Astrocyte (in vitro differentiated cells and primary cell): ENCODE measurements around the gene PLD4. TPM values are rescaled to one million over a fixed set of nuclear protein-coding genes. Genes with fewer than 3 reads are reported as not detected.

ENCODE experiments used
- DNase-seq: peaks from one replicate; pipeline ENCODE4 v3.0.0-alpha.2; 2010; ENCODE audit warnings: low read depth
- FAIRE-seq: peaks from 2 replicates; lab custom pipeline; 2011; peaks lifted over from hg19 to GRCh38; lab: Jason Lieb, UNC
- H2AFZ ChIP-seq: 2 replicates; pipeline ENCODE4 v1.6.0; 2012; ENCODE audit warnings: low read depth, low read length, inconsistent platforms
- H3K27ac ChIP-seq: 2 replicates; pipeline ENCODE4 v1.5.1; 2011; ENCODE audit warnings: low read depth, low read length, inconsistent platforms
- H3K27me3 ChIP-seq: 2 replicates; pipeline ENCODE4 v1.6.0; 2011; ENCODE audit warnings: low read length, inconsistent platforms; ENCODE audit not compliant: insufficient read depth
- H3K36me3 ChIP-seq: 2 replicates; pipeline ENCODE4 v1.5.1; 2011; ENCODE audit warnings: low read length, inconsistent platforms; ENCODE audit not compliant: insufficient read depth
- H3K4me1 ChIP-seq: 2 replicates; pipeline ENCODE4 v1.5.1; 2011; ENCODE audit warnings: low read length, inconsistent platforms; ENCODE audit not compliant: insufficient read depth
- H3K4me2 ChIP-seq: 2 replicates; pipeline ENCODE4 v1.6.0; 2012; ENCODE audit warnings: low read length, inconsistent platforms
- H3K4me3 ChIP-seq: 2 replicates; pipeline ENCODE4 v1.5.1; 2011; ENCODE audit warnings: low read depth, mild to moderate bottlenecking, low read length, inconsistent platforms; ENCODE audit not compliant: insufficient read depth
- H3K79me2 ChIP-seq: 2 replicates; pipeline ENCODE4 v1.6.0; 2012; ENCODE audit warnings: mild to moderate bottlenecking, low read length, inconsistent platforms; ENCODE audit not compliant: insufficient read depth
- H3K9ac ChIP-seq: 2 replicates; pipeline ENCODE4 v1.6.0; 2012; ENCODE audit warnings: mild to moderate bottlenecking, low read length, inconsistent platforms
- H3K9me3 ChIP-seq: 2 replicates; pipeline ENCODE4 v1.5.1; 2012; ENCODE audit warnings: low read depth, mild to moderate bottlenecking, low read length, inconsistent platforms; ENCODE audit not compliant: insufficient read depth
- H4K20me1 ChIP-seq: 2 replicates; pipeline ENCODE4 v1.6.0; 2012; ENCODE audit warnings: low read length, inconsistent platforms; ENCODE audit not compliant: insufficient read depth
- H3K27ac Mint-ChIP-seq: one replicate; pipeline ENCODE4 v1.8.0; 2021; ENCODE audit warnings: mild to moderate bottlenecking, mixed read lengths; ENCODE audit not compliant: unreplicated experiment
- H3K27me3 Mint-ChIP-seq: one replicate; pipeline ENCODE4 v1.8.0; 2021; ENCODE audit warnings: low read depth, mixed read lengths; ENCODE audit not compliant: unreplicated experiment
- H3K36me3 Mint-ChIP-seq: one replicate; pipeline ENCODE4 v1.8.0; 2021; ENCODE audit warnings: low read depth, mixed read lengths; ENCODE audit not compliant: unreplicated experiment
- H3K4me1 Mint-ChIP-seq: one replicate; pipeline ENCODE4 v1.8.0; 2021; ENCODE audit warnings: low read depth, mixed read lengths; ENCODE audit not compliant: unreplicated experiment
- H3K4me3 Mint-ChIP-seq: one replicate; pipeline ENCODE4 v1.8.0; 2021; ENCODE audit warnings: mild to moderate bottlenecking, moderate library complexity, mixed read lengths; ENCODE audit not compliant: unreplicated experiment
- H3K9me3 Mint-ChIP-seq: one replicate; pipeline ENCODE4 v1.8.0; 2021; ENCODE audit warnings: mild to moderate bottlenecking, mixed read lengths; ENCODE audit not compliant: unreplicated experiment
- EZH2 ChIP-seq: IDR thresholded peaks from 2 replicates; pipeline ENCODE4 v1.6.1; 2012; ENCODE audit warnings: mild to moderate bottlenecking, low read length, inconsistent platforms; ENCODE audit not compliant: insufficient read depth
- total RNA-seq: library from RNA; stranded (reverse); gene quantifications from 2 replicates; pipeline ENCODE4 v1.2.1, GENCODE V29; 2021
- TF ChIP-seq, protein P1 (sequence below): IDR thresholded peaks from 2 replicates; pipeline ENCODE4 v1.5.1; 2011; ENCODE audit warnings: low read depth, mild to moderate bottlenecking, inconsistent platforms, low read length, moderate library complexity; ENCODE audit not compliant: insufficient read depth

PLD4 gene
- total RNA-seq, 1 donor from 2014 or later = 0.14 TPM

DNA sequence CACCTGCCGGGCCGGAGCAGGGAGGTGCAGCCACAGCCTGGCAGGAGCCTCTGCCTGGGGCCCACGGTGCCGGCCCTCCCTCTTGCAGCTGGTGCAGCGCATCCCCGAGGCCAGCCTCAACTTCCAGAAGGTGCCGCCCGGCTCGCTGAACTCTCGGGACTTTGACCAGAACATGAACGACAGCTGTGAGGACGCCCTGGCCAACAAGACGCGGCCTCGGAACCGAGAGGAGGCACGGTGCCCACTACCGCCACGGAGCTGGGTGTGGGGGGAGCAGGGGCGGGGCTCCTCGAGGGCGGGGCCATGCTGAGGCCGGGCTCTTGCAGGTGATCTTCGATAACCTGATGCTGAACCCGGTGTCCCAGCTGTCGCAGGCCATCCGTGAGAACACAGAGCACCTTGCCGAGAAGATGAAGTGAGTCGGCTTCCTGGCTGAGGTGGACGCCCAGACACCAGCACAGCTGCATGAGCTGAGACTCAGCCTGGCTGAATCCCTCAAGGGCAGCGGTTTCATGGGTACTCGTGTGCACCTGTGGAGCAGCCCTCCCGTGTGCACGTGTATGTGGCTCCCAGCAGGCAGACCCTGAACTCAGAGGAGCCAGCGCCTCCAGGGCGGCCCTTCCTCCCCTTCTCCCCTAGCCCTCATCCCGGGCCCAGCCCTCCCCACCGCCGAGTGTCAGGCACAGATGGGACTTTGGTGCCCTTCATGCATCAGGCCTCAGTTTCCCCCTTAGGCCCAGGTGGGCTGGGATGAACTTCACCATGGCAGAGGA, 31.1 kb upstream of the PLD4 start:
- H3K36me3 ChIP-seq = no peaks in the 10 kb centered on the region
- H3K9me3 ChIP-seq = no peaks in the 10 kb centered on the region
- no peaks in the 10 kb centered on the region for H3K4me1 ChIP-seq
- no peak overlapping the region for H3K27ac ChIP-seq
- TF ChIP-seq, protein P1, sequence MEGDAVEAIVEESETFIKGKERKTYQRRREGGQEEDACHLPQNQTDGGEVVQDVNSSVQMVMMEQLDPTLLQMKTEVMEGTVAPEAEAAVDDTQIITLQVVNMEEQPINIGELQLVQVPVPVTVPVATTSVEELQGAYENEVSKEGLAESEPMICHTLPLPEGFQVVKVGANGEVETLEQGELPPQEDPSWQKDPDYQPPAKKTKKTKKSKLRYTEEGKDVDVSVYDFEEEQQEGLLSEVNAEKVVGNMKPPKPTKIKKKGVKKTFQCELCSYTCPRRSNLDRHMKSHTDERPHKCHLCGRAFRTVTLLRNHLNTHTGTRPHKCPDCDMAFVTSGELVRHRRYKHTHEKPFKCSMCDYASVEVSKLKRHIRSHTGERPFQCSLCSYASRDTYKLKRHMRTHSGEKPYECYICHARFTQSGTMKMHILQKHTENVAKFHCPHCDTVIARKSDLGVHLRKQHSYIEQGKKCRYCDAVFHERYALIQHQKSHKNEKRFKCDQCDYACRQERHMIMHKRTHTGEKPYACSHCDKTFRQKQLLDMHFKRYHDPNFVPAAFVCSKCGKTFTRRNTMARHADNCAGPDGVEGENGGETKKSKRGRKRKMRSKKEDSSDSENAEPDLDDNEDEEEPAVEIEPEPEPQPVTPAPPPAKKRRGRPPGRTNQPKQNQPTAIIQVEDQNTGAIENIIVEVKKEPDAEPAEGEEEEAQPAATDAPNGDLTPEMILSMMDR = no peak
- no peak for TF ChIP-seq EZH2
- no peak overlapping the region for H3K4me2 ChIP-seq
- H3K9me3 Mint-ChIP-seq = no peaks in the 10 kb centered on the region
- no peaks in the 10 kb centered on the region for H3K4me1 Mint-ChIP-seq
- H3K79me2 ChIP-seq = no peaks in the 10 kb centered on the region
- no peaks in the 10 kb centered on the region for H3K27me3 Mint-ChIP-seq
- H3K27me3 ChIP-seq = no peaks in the 10 kb centered on the region
- H2AFZ ChIP-seq = no peak overlapping the region
- H3K4me3 ChIP-seq = no peak overlapping the region
- FAIRE-seq (no peak), DNase-seq (no peak)
- peaks cover 13% of the 10 kb centered on the region for H4K20me1 ChIP-seq
- H3K36me3 Mint-ChIP-seq = peaks cover 5% of the 10 kb centered on the region
- no peak overlapping the region for H3K9ac ChIP-seq
- no peak overlapping the region for H3K27ac Mint-ChIP-seq
- no peak overlapping the region for H3K4me3 Mint-ChIP-seq

DNA sequence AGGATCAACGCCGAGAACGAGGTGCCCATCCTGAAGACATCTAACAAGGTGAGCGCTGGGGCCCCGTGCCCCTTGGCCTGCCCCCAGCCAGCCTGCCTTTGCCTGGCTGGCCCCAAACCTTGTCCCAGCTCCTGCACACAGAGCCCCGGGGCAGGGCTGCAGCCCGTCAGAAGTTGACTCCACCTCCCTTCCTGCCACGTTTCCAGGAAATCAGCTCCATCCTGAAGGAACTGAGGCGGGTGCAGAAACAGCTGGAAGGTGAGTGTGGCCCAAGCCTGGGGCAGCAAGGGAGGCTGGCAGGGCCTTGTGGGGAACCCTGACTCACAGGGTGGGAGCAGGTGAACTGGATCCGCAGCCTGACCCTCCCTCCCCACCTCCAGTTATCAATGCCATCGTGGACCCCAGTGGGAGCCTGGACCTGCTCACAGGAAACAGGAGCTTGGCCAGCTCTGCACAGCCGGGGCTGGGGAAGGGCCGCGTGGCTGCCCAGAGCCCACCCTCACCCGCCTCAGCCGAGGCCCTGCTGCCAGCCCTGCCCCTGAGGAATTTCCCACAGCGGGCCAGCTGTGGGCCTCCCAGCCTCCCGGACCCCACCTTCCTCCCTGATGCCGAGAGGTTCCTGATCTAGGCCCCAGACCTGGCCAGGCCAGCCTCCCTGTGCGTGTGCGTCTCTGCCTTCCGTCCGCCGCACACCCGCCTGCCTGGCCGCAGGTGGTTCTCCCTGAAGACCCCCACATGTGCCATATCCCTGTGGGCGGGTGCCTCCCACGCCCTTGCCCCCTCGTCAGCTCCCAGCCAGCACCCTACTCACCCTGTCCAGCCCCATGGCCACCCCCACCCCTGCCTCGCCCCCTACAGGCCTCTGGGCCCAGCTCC, 30.1 kb upstream of the PLD4 start:
- Histone ChIP-seq H4K20me1 (peaks cover 9% of the 10 kb centered on the region), H3K27ac (no peak overlapping the region), H3K4me3 (no peak overlapping the region), H3K4me1 (no peaks in the 10 kb centered on the region), H3K9me3 (no peaks in the 10 kb centered on the region), H2AFZ (no peak overlapping the region), H3K9ac (no peak overlapping the region), H3K27me3 (no peaks in the 10 kb centered on the region), H3K36me3 (no peaks in the 10 kb centered on the region), H3K4me2 (no peak overlapping the region), H3K79me2 (no peaks in the 10 kb centered on the region)
- FAIRE-seq = no peak
- DNase-seq = no peak
- Mint-ChIP-seq H3K9me3 (no peaks in the 10 kb centered on the region), H3K36me3 (peaks cover 5% of the 10 kb centered on the region), H3K27ac (no peak overlapping the region), H3K27me3 (peaks cover under 1% of the 10 kb centered on the region), H3K4me1 (no peaks in the 10 kb centered on the region), H3K4me3 (no peak overlapping the region)
- TF ChIP-seq, protein P1 = no peak
- no peak for TF ChIP-seq EZH2
